ENCODE data around the gene ABCC1.

GRCh38 chr16:15980329-15980728 lies 30.9 kb downstream of the ABCC1 start:
- no peak for TF ChIP-seq POLR2A (IDR thresholded peaks at IDR 0.05; ENCODE audit: extremely low read depth, insufficient read length)
- TF ChIP-seq, protein P1, sequence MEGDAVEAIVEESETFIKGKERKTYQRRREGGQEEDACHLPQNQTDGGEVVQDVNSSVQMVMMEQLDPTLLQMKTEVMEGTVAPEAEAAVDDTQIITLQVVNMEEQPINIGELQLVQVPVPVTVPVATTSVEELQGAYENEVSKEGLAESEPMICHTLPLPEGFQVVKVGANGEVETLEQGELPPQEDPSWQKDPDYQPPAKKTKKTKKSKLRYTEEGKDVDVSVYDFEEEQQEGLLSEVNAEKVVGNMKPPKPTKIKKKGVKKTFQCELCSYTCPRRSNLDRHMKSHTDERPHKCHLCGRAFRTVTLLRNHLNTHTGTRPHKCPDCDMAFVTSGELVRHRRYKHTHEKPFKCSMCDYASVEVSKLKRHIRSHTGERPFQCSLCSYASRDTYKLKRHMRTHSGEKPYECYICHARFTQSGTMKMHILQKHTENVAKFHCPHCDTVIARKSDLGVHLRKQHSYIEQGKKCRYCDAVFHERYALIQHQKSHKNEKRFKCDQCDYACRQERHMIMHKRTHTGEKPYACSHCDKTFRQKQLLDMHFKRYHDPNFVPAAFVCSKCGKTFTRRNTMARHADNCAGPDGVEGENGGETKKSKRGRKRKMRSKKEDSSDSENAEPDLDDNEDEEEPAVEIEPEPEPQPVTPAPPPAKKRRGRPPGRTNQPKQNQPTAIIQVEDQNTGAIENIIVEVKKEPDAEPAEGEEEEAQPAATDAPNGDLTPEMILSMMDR (IDR thresholded peaks at IDR 0.05; ENCODE audit: low read depth, low read length) = no peak
- TF ChIP-seq, protein P2, sequence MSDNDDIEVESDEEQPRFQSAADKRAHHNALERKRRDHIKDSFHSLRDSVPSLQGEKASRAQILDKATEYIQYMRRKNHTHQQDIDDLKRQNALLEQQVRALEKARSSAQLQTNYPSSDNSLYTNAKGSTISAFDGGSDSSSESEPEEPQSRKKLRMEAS (IDR thresholded peaks at IDR 0.05; ENCODE audit: low read depth, low read length) = no peak
